Upper lobe of left lung (tissue), 6 donors: ENCODE results near the gene GRM3. TPM values are rescaled to one million over a fixed set of nuclear protein-coding genes. Genes with fewer than 3 reads are reported as not detected.

Experiments
- ATAC-seq, 2 donors: fragments of 200-7000 bp; cut with Tn5 transposase; one replicate each; pipeline ENCODE4 v1.9.1; 2022; ENCODE audit warnings: mild to moderate bottlenecking in 2 of 2, moderate library complexity in 2 of 2; ENCODE audit not compliant: low FRiP score in 2 of 2
- DNase-seq, 2 donors: peaks; one replicate each; pipeline ENCODE4 v3.0.0-alpha.2; 2019 to 2020
- H3K27ac ChIP-seq, 4 donors: fragments of 200-600 bp; sonication (generic); one replicate each; pipeline ENCODE4 v1.5.1; 2016 to 2019
- H3K27me3 ChIP-seq, 4 donors: fragments of 200-600 bp; sonication (generic); one replicate each; pipeline ENCODE4 v1.5.1; 2017 to 2019
- H3K36me3 ChIP-seq, 4 donors: fragments of 200-600 bp; sonication (generic); one replicate each; pipeline ENCODE4 v1.5.1; 2016 to 2019
- H3K4me1 ChIP-seq, 4 donors: fragments of 200-600 bp; sonication (generic); one replicate each; pipeline ENCODE4 v1.5.1; 2018 to 2019
- H3K4me3 ChIP-seq, 4 donors: fragments of 200-600 bp; sonication (generic); one replicate each; pipeline ENCODE4 v1.5.1; 2017 to 2019; ENCODE audit warnings: mild to moderate bottlenecking in 2 of 4, moderate library complexity in 1 of 4
- H3K9me3 ChIP-seq, 4 donors: fragments of 200-600 bp; sonication (generic); one replicate each; pipeline ENCODE4 v1.5.1; 2018 to 2019
- CTCF ChIP-seq, 6 experiments: fragments of 450-650 bp in 4 of 6; fragments of 200-600 bp in 2 of 6; sonication (generic) in 2 of 6; IDR thresholded peaks; one replicate each; pipeline ENCODE4 v1.5.1; 2016 to 2019; ENCODE audit warnings: antibody characterized with exemption in 6 of 6
- EP300 ChIP-seq, 4 donors: sonication (generic); formaldehyde crosslinking; IDR thresholded peaks; one replicate each; pipeline ENCODE4 v1.5.1; 2017; ENCODE audit warnings: antibody characterized with exemption in 4 of 4, control low read depth in 2 of 4
- POLR2A ChIP-seq, 4 donors: fragments of 450-650 bp; IDR thresholded peaks; one replicate each; pipeline ENCODE4 v1.5.1; 2016 to 2017; ENCODE audit warnings: antibody characterized with exemption in 4 of 4, mild to moderate bottlenecking in 2 of 4
- POLR2AphosphoS5 ChIP-seq, 2 donors: sonication (generic); formaldehyde crosslinking; IDR thresholded peaks; one replicate each; pipeline ENCODE4 v1.5.1; 2017; ENCODE audit warnings: antibody characterized with exemption in 2 of 2
- WGBS, 2 donors: methylation state at CpG; one replicate each; pipeline ENCODE4 v1.1.5; 2017 to 2018; 5-methylcytosine and 5-hydroxymethylcytosine counted together
- total RNA-seq, 6 donors: library from RNA; depleted of rRNA in 4 of 6; stranded (reverse); fragments of >200 nt in 4 of 6; gene quantifications; one replicate each; pipeline versions ENCODE4 v1.1.0 to v1.2.1, GENCODE V29; 2016 to 2021
- donor health status: DM: no; HTN: no; CAD: no; lungs with moderate emphysema.
- donor health status: DM: no; HTN: yes; CAD: no; lungs with severe emphysema.

GRM3 gene
- total RNA-seq, 6 donors from 2014 or later, result not detected

GRCh38 chr7:86818903-86819302, 175.2 kb downstream of the GRM3 start:
- H3K36me3 ChIP-seq, result no peaks in the 10 kb centered on the region
- no peak overlapping the region for H3K27ac ChIP-seq
- no peaks in the 10 kb centered on the region for H3K4me1 ChIP-seq
- H3K4me3 ChIP-seq, result no peak overlapping the region
- WGBS, 2 donors, result 79 to 82% methylated on average over 2 of the region's 2 CpGs
- no peaks in the 10 kb centered on the region for H3K27me3 ChIP-seq
- no peaks in the 10 kb centered on the region for H3K9me3 ChIP-seq
- TF ChIP-seq POLR2AphosphoS5 (IDR thresholded peaks at IDR 0.05) (no peak), POLR2A (IDR thresholded peaks at IDR 0.05) (no peak), CTCF (IDR thresholded peaks at IDR 0.05) (no peak), EP300 (IDR thresholded peaks at IDR 0.05) (no peak)
- ATAC-seq (no peak), DNase-seq (no peak)

DNA sequence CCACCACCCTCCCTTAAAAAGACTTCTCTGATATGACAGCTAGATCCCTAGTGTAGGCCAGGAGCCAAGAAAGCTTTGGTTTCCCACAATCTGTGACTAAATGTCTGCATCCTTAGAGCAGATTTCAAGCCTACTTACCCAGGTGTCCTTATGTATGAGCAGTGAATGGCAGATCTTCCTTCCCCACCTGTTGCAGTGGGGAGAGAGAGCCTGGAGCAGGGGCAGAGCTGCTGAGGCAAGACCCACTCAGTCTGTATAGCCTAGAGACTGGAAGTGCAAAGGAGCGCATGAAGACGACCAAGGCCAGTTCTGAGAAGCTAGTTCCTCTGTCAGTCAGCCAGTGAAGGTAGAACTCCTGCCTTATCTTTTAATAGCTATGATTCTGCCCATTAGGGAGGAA, 180.1 kb downstream of the GRM3 start:
- Histone ChIP-seq H3K4me3 (no peak overlapping the region), H3K27me3 (no peaks in the 10 kb centered on the region), H3K27ac (no peak overlapping the region), H3K4me1 (no peaks in the 10 kb centered on the region), H3K36me3 (no peaks in the 10 kb centered on the region), H3K9me3 (no peaks in the 10 kb centered on the region)
- ATAC-seq (no peak), DNase-seq (no peak)
- TF ChIP-seq CTCF (IDR thresholded peaks at IDR 0.05) (no peak), EP300 (IDR thresholded peaks at IDR 0.05) (no peak), POLR2AphosphoS5 (IDR thresholded peaks at IDR 0.05) (no peak), POLR2A (IDR thresholded peaks at IDR 0.05) (no peak)
- WGBS, 2 donors, result 86 to 100% methylated on average over 2 of the region's 2 CpGs

DNA sequence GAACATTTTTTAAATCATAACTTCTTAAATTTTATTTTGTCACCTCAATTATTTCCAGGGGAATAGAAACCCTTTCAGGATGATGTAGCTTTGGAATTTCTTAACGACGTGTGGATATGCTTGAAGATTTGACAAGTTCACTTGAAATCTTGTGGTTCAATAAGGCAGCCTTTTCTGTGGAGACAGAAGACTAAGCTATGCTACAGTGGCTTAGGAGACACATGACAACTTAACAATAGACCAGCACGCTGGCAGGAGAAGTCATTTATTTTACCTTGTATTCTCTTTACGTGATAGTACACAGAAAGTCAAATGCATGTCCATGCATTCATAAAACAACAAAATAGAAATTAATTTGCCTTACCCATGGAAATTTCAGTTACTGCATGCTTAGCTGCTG, 181.6 kb downstream of the GRM3 start:
- no peaks in the 10 kb centered on the region for H3K27me3 ChIP-seq
- H3K9me3 ChIP-seq, result no peaks in the 10 kb centered on the region
- no peak overlapping the region for H3K4me3 ChIP-seq
- DNase-seq (no peak), ATAC-seq (no peak)
- 81% methylated on average over 4 of the region's 4 CpGs for WGBS, 2 donors
- no peak for TF ChIP-seq EP300 (IDR thresholded peaks at IDR 0.05)
- TF ChIP-seq POLR2A (IDR thresholded peaks at IDR 0.05), result no peak
- TF ChIP-seq CTCF (IDR thresholded peaks at IDR 0.05), result no peak
- TF ChIP-seq POLR2AphosphoS5 (IDR thresholded peaks at IDR 0.05), result no peak
- H3K27ac ChIP-seq, result no peak overlapping the region
- no peaks in the 10 kb centered on the region for H3K4me1 ChIP-seq
- H3K36me3 ChIP-seq, result no peaks in the 10 kb centered on the region

- Histone ChIP-seq H3K4me1 (no peaks in the 10 kb centered on the region), H3K4me3 (no peak overlapping the region), H3K27me3 (no peaks in the 10 kb centered on the region), H3K9me3 (no peaks in the 10 kb centered on the region), H3K27ac (no peak overlapping the region), H3K36me3 (no peaks in the 10 kb centered on the region)
- no peak for TF ChIP-seq EP300 (IDR thresholded peaks at IDR 0.05)
- no peak for TF ChIP-seq CTCF (IDR thresholded peaks at IDR 0.05)
- TF ChIP-seq POLR2AphosphoS5 (IDR thresholded peaks at IDR 0.05), result no peak
- TF ChIP-seq POLR2A (IDR thresholded peaks at IDR 0.05), result no peak
- WGBS, 2 donors, result 86% methylated on average over 1 of the region's 1 CpG
- DNase-seq, result no peak
- ATAC-seq, result no peak
These were observed 183.2 kb downstream of the GRM3 start for GRCh38 chr7:86826948-86827347.

DNA sequence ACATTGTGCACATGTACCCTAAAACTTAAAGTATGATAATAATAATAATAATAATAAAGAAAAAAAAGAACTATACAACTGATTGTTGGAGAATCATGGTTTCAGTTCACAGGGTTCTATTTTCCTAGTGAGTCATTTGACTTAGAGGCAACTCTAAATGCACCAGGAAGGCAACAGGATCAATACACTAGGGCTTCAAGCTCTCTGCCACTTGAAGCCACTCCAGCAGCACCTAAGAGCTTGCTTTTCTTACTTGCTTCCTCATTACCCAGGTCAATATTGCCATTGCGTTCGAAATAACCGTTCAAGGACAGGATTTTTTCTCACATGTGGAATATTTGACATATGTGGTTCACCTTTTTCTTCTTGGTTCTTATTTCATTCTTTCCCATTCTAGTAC, 189.7 kb downstream of the GRM3 start:
- Histone ChIP-seq H3K9me3 (no peaks in the 10 kb centered on the region), H3K27ac (peak overlapping the region in 1 of 4 donors; percentile 6), H3K36me3 (no peaks in the 10 kb centered on the region), H3K4me3 (no peak overlapping the region), H3K27me3 (no peaks in the 10 kb centered on the region), H3K4me1 (no peaks in the 10 kb centered on the region)
- ATAC-seq (peak; percentile 45 to 75), DNase-seq (peak in 1 of 2 donors; percentile 78)
- TF ChIP-seq EP300 (IDR thresholded peaks at IDR 0.05) (peak in 1 of 4 donors; percentile 72), POLR2AphosphoS5 (IDR thresholded peaks at IDR 0.05) (peak in 1 of 2 donors; percentile 28), CTCF (IDR thresholded peaks at IDR 0.05) (no peak), POLR2A (IDR thresholded peaks at IDR 0.05) (no peak)
- 73 to 87% methylated on average over 3 of the region's 3 CpGs for WGBS, 2 donors
